Heart left ventricle (tissue), 16 donors: Measurements from ENCODE around the gene FANCE. TPM values are rescaled to one million over a fixed set of nuclear protein-coding genes. Genes with fewer than 3 reads are reported as not detected.

Source experiments
- ATAC-seq, 4 donors: fragments of 200-7000 bp; cut with Tn5 transposase; one replicate each; pipeline ENCODE4 v1.9.1; 2020 to 2022; ENCODE audit warnings: moderate library complexity in 4 of 4, mild to moderate bottlenecking in 3 of 4, moderate number of reproducible peaks in 1 of 4
- DNase-seq, 5 donors: peaks; one replicate each; pipeline ENCODE4 v3.0.0-alpha.2; 2020
- H3K27ac ChIP-seq, 12 donors: fragments of 200-600 bp; sonication (generic) in 4 of 12; one replicate each; pipeline versions ENCODE4 v1.5.0 to v1.8.0; 2016 to 2022; ENCODE audit warnings: mild to moderate bottlenecking in 2 of 12
- H3K27me3 ChIP-seq, 9 donors: fragments of 200-600 bp; sonication (generic) in 2 of 9; one replicate each; pipeline versions ENCODE4 v1.5.1 to v1.8.0; 2016 to 2022; ENCODE audit warnings: mild to moderate bottlenecking in 3 of 9
- H3K36me3 ChIP-seq, 9 donors: fragments of 200-600 bp; sonication (generic) in 2 of 9; one replicate each; pipeline versions ENCODE4 v1.5.0 to v1.8.0; 2018 to 2022; ENCODE audit warnings: mild to moderate bottlenecking in 2 of 9
- H3K4me1 ChIP-seq, 12 donors: fragments of 200-600 bp; sonication (generic) in 4 of 12; one replicate each; pipeline versions ENCODE4 v1.5.0 to v1.8.0; 2016 to 2022; ENCODE audit warnings: mild to moderate bottlenecking in 3 of 12
- H3K4me3 ChIP-seq, 12 donors: fragments of 200-600 bp; sonication (generic) in 4 of 12; one replicate each; pipeline versions ENCODE4 v1.5.0 to v1.8.0; 2017 to 2022; ENCODE audit warnings: mild to moderate bottlenecking in 9 of 12, moderate library complexity in 4 of 12
- H3K9me3 ChIP-seq, 12 donors: fragments of 200-600 bp; sonication (generic) in 4 of 12; one replicate each; pipeline versions ENCODE4 v1.5.0 to v1.8.0; 2016 to 2022; ENCODE audit warnings: mild to moderate bottlenecking in 1 of 12
- POLR2A ChIP-seq, 2 donors: fragments of 450-650 bp; IDR thresholded peaks; one replicate each; pipeline ENCODE4 v1.6.1; 2017; ENCODE audit warnings: antibody characterized with exemption in 2 of 2, mild to moderate bottlenecking in 2 of 2, moderate library complexity in 2 of 2
- WGBS, 4 donors: extraction: QIAGEN DNeasy Blood & Tissue Kit in 2 of 4; methylation state at CpG; one replicate each; pipeline versions ENCODE4 v1.1.5 to v1.1.7; 2013 to 2018; 5-methylcytosine and 5-hydroxymethylcytosine counted together
- intact Hi-C, 10 donors: fragments of 100-400 bp; cut with DNase I; formaldehyde crosslinking; loops; one replicate each; pipeline versions ENCODE4 v1.11.1 to v1.14.2; 2022
- polyA plus RNA-seq, 2 donors: library from polyadenylated mRNA; stranded (reverse); fragments of 200-250 nt; gene quantifications; one replicate each; pipeline ENCODE4 v1.2.3, GENCODE V29; 2013
- total RNA-seq, 9 donors: library from RNA; depleted of rRNA in 2 of 9; stranded (reverse); fragments of >200 nt in 2 of 9; fragmentation: NEBNext Ultra II Directional in 3 of 9; extraction: Animal tissue kit (Norgen Biotek cat#: 25700) in 3 of 9; gene quantifications; one replicate each; pipeline versions ENCODE4 v1.1.0 to v1.2.4, GENCODE V29; 2016 to 2023
- TF ChIP-seq, protein P1 (sequence below), 12 donors: fragments of 200-600 bp; sonication (generic) in 4 of 12; IDR thresholded peaks; one replicate each; pipeline versions ENCODE4 v1.5.0 to v1.8.0; 2018 to 2022; ENCODE audit warnings: antibody characterized with exemption in 12 of 12, mild to moderate bottlenecking in 5 of 12
- donor health status: ischemic (EF 13 %, LVEDD 7.1; RV severe dilation, severe dysfunction).
- donor health status: healthy with polysubstance abuse.
- donor health status: DM: no; HTN: yes; CAD: no.
- donor health status: DM: no; HTN: no; CAD: no.
- donor health status: ischemic (EF 25% LVEDD 6.9; RV normal size, moderate dysfunction).
- donor health status: ischemic (EF 25% LVEDD 5.7; RV mildly dilated, moderate dysfunction).
- donor health status: healthy.
- donor health status: DM: yes; HTN: yes; CAD: no.
- donor health status: ischemic (EF 35%, LVEDD 5.7; RV mildly dilated, moderate dysfunction).
- donor health status: nonischemic (EF 11% LVEDD 7.7; RV severe dilation, severe dysfunction).
- donor health status: DM: yes; HTN: yes; CAD: no.
- donor health status: PGD.
- donor health status: ischemic (EF 29% LVEDD 5.4; RV normal size, mild dysfunction).
- donor health status: nonischemic (EF 23%, LVEDD 6.1; RV moderate dilation, normal function).

FANCE gene
- total and polyA plus RNA-seq, 11 donors = 1.3 to 4.6 (median 3.6) TPM

DNA sequence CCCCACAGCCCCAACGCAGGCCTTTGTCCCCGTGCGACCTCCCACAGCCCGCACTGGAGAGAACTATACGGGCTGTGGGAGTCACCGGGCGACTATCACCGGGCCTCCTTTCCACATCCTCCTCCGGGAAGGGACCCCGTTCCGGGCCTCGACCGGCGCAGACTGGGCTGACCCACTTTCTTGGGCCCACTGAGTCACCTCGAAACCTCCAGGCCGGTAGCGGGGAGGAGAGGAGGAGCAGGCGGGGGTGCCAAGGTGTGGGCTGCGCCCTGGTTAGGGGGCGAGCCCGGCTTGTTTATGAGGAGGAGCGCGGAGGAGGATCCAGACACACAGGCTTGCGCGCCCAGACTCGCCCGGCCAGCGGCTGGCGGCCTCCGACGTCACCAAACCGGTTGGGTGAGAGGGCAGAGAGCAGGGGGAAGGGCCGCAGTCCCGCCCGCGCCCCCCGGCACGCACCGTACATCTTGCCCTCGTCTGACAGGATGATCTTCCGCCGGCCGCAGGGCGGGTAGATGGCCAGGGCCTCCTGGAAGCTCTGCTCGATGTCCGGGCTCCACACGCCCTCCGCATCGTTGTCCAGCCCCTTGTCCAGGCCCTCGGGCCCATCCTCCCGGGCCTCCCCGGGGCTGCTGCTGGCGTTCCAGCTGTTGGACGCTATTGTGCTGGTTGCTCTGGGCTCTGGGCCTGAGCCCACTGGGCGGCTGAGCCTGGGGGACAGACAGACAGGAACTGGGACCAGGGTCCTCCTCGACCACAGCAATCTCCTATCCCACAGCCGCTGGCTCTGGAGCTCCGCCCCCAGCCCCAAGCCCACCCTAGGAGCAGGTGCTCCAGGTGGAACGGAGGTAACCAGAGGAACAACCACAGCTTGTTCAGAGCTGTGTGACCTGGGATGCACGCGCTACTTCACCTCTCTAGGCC is 34.1 kb downstream of the FANCE start:
- peak in 2 of 5 donors; percentile 58 to 74 for DNase-seq
- H3K9me3 ChIP-seq = no peaks in the 10 kb centered on the region
- intact Hi-C loops = no loop called here
- H3K4me3 ChIP-seq = peak overlapping the region in 9 of 12 donors; percentile 15 to 55 (median 34)
- peak in 2 of 4 donors; percentile 2 to 20 for ATAC-seq
- H3K36me3 ChIP-seq = peaks cover 0 to 26% (median 3%) of the 10 kb centered on the region in 9 donors
- H3K27ac ChIP-seq = peak overlapping the region; percentile 8 to 100 (median 66)
- H3K4me1 ChIP-seq = peaks cover 0 to 60% (median 34%) of the 10 kb centered on the region in 12 donors
- WGBS, 4 donors = 51 to 72% (median 61%) methylated on average over 42 to 61 of the region's 61 CpGs
- TF ChIP-seq, protein P1, sequence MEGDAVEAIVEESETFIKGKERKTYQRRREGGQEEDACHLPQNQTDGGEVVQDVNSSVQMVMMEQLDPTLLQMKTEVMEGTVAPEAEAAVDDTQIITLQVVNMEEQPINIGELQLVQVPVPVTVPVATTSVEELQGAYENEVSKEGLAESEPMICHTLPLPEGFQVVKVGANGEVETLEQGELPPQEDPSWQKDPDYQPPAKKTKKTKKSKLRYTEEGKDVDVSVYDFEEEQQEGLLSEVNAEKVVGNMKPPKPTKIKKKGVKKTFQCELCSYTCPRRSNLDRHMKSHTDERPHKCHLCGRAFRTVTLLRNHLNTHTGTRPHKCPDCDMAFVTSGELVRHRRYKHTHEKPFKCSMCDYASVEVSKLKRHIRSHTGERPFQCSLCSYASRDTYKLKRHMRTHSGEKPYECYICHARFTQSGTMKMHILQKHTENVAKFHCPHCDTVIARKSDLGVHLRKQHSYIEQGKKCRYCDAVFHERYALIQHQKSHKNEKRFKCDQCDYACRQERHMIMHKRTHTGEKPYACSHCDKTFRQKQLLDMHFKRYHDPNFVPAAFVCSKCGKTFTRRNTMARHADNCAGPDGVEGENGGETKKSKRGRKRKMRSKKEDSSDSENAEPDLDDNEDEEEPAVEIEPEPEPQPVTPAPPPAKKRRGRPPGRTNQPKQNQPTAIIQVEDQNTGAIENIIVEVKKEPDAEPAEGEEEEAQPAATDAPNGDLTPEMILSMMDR (IDR thresholded peaks at IDR 0.05) = no peak
- TF ChIP-seq POLR2A (IDR thresholded peaks at IDR 0.05) = no peak
- H3K27me3 ChIP-seq = no peaks in the 10 kb centered on the region

DNA sequence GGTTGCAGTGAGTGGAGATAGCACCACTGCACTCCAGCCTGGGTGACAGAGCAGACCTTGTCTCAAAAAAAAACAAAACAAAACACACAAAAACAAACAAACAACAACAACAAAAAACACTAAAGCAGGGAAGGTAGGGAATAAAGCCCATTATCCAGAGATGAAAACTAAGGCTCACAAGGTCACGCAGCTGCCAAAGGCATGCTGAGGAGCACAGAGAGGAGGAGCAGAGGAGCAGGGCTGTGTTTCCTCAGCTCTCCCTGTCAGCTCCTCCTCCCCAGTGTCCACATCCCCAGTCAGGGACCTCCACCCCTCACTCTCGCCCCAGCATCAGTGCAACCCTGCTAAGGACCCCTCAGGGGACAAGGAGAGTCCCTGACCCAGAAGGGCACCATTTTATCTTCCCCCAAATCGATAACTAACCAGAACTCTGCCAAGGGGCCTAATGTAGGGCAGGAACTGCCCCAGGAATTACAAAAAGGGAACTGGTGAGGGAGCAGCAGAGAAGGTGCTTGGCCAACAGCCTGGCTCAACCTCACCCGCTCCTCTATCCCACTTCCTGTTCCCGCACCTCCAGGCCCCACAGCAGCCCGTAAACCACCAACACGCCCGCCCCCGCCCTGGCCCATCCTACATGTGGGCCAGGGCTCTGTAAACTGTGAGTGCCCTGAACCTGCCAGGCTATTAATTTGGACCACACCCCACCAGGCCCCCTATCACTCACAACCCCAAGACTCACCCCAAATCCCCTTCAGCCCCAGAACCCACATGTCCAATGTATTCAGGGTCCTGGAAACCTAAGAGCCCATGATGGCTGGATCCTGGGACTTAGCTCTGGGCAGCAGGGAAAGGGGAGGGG is 35.7 kb downstream of the FANCE start:
- intact Hi-C loops = no loop called here
- Histone ChIP-seq H3K4me3 (no peak overlapping the region), H3K4me1 (peaks cover 0 to 76% (median 50%) of the 10 kb centered on the region in 12 donors), H3K36me3 (peaks cover 0 to 13% (median 3%) of the 10 kb centered on the region in 9 donors), H3K9me3 (no peaks in the 10 kb centered on the region), H3K27me3 (peaks cover 0 to 5% (median 0%) of the 10 kb centered on the region in 9 donors), H3K27ac (peak overlapping the region in 9 of 12 donors; percentile 2 to 100 (median 64))
- no peak for ATAC-seq
- DNase-seq = no peak
- TF ChIP-seq, protein P1 (IDR thresholded peaks at IDR 0.05) = no peak
- no peak for TF ChIP-seq POLR2A (IDR thresholded peaks at IDR 0.05)
- 45 to 68% (median 54%) methylated on average over 9 of the region's 9 CpGs for WGBS, 4 donors

DNA sequence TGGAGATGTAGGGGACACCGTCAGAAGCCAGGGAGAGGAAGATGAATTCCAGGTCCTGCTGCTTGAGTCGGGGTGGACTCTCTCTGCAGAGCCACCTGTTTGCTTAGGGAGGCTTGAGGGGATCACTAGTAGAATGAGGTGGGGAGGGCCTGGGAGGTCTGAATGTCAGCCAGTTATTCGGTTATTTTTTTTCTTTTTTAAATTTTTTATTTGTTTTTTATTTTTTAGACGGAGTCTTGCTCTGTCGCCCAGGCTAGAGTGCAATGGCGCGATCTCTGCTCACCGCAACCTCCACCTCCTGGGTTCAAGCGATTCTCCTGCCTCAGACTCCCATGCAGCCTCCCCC is 36.4 kb downstream of the FANCE start:
- Histone ChIP-seq H3K9me3 (no peaks in the 10 kb centered on the region), H3K4me1 (peaks cover 0 to 79% (median 52%) of the 10 kb centered on the region in 12 donors), H3K36me3 (peaks cover 0 to 9% (median 3%) of the 10 kb centered on the region in 9 donors), H3K27me3 (peaks cover 0 to 9% (median 0%) of the 10 kb centered on the region in 9 donors), H3K27ac (peak overlapping the region in 8 of 12 donors; percentile 30 to 100 (median 88)), H3K4me3 (no peak overlapping the region)
- TF ChIP-seq, protein P1 (IDR thresholded peaks at IDR 0.05) = no peak
- no peak for TF ChIP-seq POLR2A (IDR thresholded peaks at IDR 0.05)
- ATAC-seq (no peak), DNase-seq (no peak)
- WGBS, 4 donors = 73 to 78% (median 75%) methylated on average over 9 of the region's 9 CpGs
- intact Hi-C loops = no loop called here
